Lower lobe of right lung (tissue), 2 donors: Measurements from ENCODE around the gene GLB1L. TPM values are rescaled to one million over a fixed set of nuclear protein-coding genes. Genes with fewer than 3 reads are reported as not detected.

Experiments
- ATAC-seq, 2 donors: fragments of 200-7000 bp; cut with Tn5 transposase; one replicate each; pipeline ENCODE4 v1.9.1; 2020 to 2022; ENCODE audit warnings: mild to moderate bottlenecking in 2 of 2, moderate library complexity in 2 of 2
- DNase-seq: peaks from one replicate; pipeline ENCODE4 v3.0.0-alpha.2; 2020
- H3K27ac ChIP-seq: fragments of 200-600 bp; one replicate; pipeline ENCODE4 v1.8.0; 2022
- H3K27me3 ChIP-seq: fragments of 200-600 bp; one replicate; pipeline ENCODE4 v1.8.0; 2022; ENCODE audit warnings: low read depth
- H3K36me3 ChIP-seq: fragments of 200-600 bp; one replicate; pipeline ENCODE4 v1.8.0; 2022; ENCODE audit warnings: mild to moderate bottlenecking
- H3K4me1 ChIP-seq: fragments of 200-600 bp; one replicate; pipeline ENCODE4 v1.8.0; 2022
- H3K4me3 ChIP-seq: fragments of 200-600 bp; one replicate; pipeline ENCODE4 v1.8.0; 2022; ENCODE audit warnings: mild to moderate bottlenecking
- H3K9me3 ChIP-seq: fragments of 200-600 bp; one replicate; pipeline ENCODE4 v1.8.0; 2022
- CTCF ChIP-seq: fragments of 200-600 bp; IDR thresholded peaks from one replicate; pipeline ENCODE4 v1.8.0; 2022; ENCODE audit warnings: antibody characterized with exemption, mild to moderate bottlenecking
- intact Hi-C: fragments of 100-400 bp; cut with DNase I; formaldehyde crosslinking; loops from one replicate; pipeline ENCODE4 v1.11.0; 2022
- total RNA-seq: library from RNA; stranded (reverse); fragmentation: NEBNext Ultra II Directional; extraction: Animal tissue kit (Norgen Biotek cat#: 25700); gene quantifications from one replicate; pipeline ENCODE4 v1.2.1, GENCODE V29; 2021
- donor health status: DM: no; HTN: yes; CAD: no; lungs with severe emphysema.

The GLB1L gene
- total RNA-seq, 1 donor from 2014 or later: 12.6 TPM

- H3K9me3 ChIP-seq: no peaks in the 10 kb centered on the region
- no peak overlapping the region for H3K27ac ChIP-seq
- DNase-seq (no peak), ATAC-seq (peak in 1 of 2 donors; percentile 8)
- peaks cover 48% of the 10 kb centered on the region for H3K36me3 ChIP-seq
- no peaks in the 10 kb centered on the region for H3K27me3 ChIP-seq
- intact Hi-C loops: no loop called here
- H3K4me3 ChIP-seq: no peak overlapping the region
- no peak for TF ChIP-seq CTCF
- peaks cover 7% of the 10 kb centered on the region for H3K4me1 ChIP-seq
Observed at GRCh38 chr2:219286436-219287115, 41.3 kb upstream of the GLB1L start.

GRCh38 chr2:219285894-219286425 is 40.7 kb upstream of the GLB1L start:
- no peaks in the 10 kb centered on the region for H3K9me3 ChIP-seq
- no peak overlapping the region for H3K4me3 ChIP-seq
- DNase-seq (no peak), ATAC-seq (peak in 1 of 2 donors; percentile 4)
- H3K36me3 ChIP-seq: peaks cover 55% of the 10 kb centered on the region
- no peaks in the 10 kb centered on the region for H3K27me3 ChIP-seq
- peaks cover 7% of the 10 kb centered on the region for H3K4me1 ChIP-seq
- H3K27ac ChIP-seq: no peak overlapping the region
- TF ChIP-seq CTCF: no peak
- intact Hi-C loops: no loop called here

- H3K27me3 ChIP-seq: no peaks in the 10 kb centered on the region
- H3K36me3 ChIP-seq: peaks cover 61% of the 10 kb centered on the region
- no peaks in the 10 kb centered on the region for H3K9me3 ChIP-seq
- ATAC-seq (no peak), DNase-seq (no peak)
- H3K27ac ChIP-seq: no peak overlapping the region
- H3K4me3 ChIP-seq: no peak overlapping the region
- no peak for TF ChIP-seq CTCF
- intact Hi-C loops: no loop called here
- H3K4me1 ChIP-seq: peaks cover 11% of the 10 kb centered on the region
Observed at GRCh38 chr2:219285373-219285735, 40.1 kb upstream of the GLB1L start.

GRCh38 chr2:219284501-219285372 is 39.5 kb upstream of the GLB1L start:
- H3K27ac ChIP-seq: no peak overlapping the region
- ATAC-seq (no peak), DNase-seq (no peak)

More at GRCh38 chr2:219284501-219285372, 39.5 kb upstream of the GLB1L start:
- Histone ChIP-seq H3K36me3 (peaks cover 61% of the 10 kb centered on the region), H3K9me3 (no peaks in the 10 kb centered on the region), H3K4me1 (peaks cover 16% of the 10 kb centered on the region), H3K4me3 (no peak overlapping the region), H3K27me3 (no peaks in the 10 kb centered on the region)
- intact Hi-C loops: no loop called here
- TF ChIP-seq CTCF: no peak
